ENCODE data around the gene SLC7A8.
"Not testable (repeated sequence)": the region's sequence is repeated elsewhere in the genome, so short reads cannot be mapped to it uniquely, and the experiment has no call there.

The SLC7A8 gene

GRCh38 chr14:23113431-23114119, 69.9 kb downstream of the SLC7A8 start:
- no peak overlapping the region for H3K4me3 ChIP-seq (ENCODE audit: low read depth, low read length)
- no peaks in the 10 kb centered on the region for H3K36me3 ChIP-seq (replicated peaks)
- H3K27me3 ChIP-seq (replicated peaks): peaks cover 4% of the 10 kb centered on the region
- TF ChIP-seq CTCF (IDR thresholded peaks at IDR 0.05; ENCODE audit: low read depth, low read length, missing control alignments): no peak
- H3K27ac ChIP-seq: no peak overlapping the region
- in situ Hi-C loops (cut with HindIII; ENCODE audit: low pct_ligation_motif_present, low sequenced_read_pairs): no loop called here
- no peak for DNase-seq

GRCh38 chr14:23112359-23113178, 70.9 kb downstream of the SLC7A8 start:
- H3K27me3 ChIP-seq (replicated peaks): peaks cover 4% of the 10 kb centered on the region
- no peak overlapping the region for H3K4me3 ChIP-seq (ENCODE audit: low read depth, low read length)
- H3K27ac ChIP-seq: no peak overlapping the region
- H3K36me3 ChIP-seq (replicated peaks): no peaks in the 10 kb centered on the region
- in situ Hi-C loops (cut with HindIII; ENCODE audit: low pct_ligation_motif_present, low sequenced_read_pairs): no loop called here
- TF ChIP-seq CTCF (IDR thresholded peaks at IDR 0.05; ENCODE audit: low read depth, low read length, missing control alignments): no peak
- DNase-seq: no peak

- TF ChIP-seq CTCF (IDR thresholded peaks at IDR 0.05; ENCODE audit: low read depth, low read length, missing control alignments): no peak
- H3K27ac ChIP-seq: no peak overlapping the region
- no peaks in the 10 kb centered on the region for H3K36me3 ChIP-seq (replicated peaks)
- no peak overlapping the region for H3K4me3 ChIP-seq (ENCODE audit: low read depth, low read length)
- H3K27me3 ChIP-seq (replicated peaks): peaks cover 4% of the 10 kb centered on the region
- no peak for DNase-seq
- in situ Hi-C loops (cut with HindIII; ENCODE audit: low pct_ligation_motif_present, low sequenced_read_pairs): no loop called here
Measured at GRCh38 chr14:23110579-23111365, 72.7 kb downstream of the SLC7A8 start.

- in situ Hi-C loops (cut with HindIII; ENCODE audit: low pct_ligation_motif_present, low sequenced_read_pairs): no loop called here
- DNase-seq: no peak
- peaks cover 4% of the 10 kb centered on the region for H3K27me3 ChIP-seq (replicated peaks)
- no peak for TF ChIP-seq CTCF (IDR thresholded peaks at IDR 0.05; ENCODE audit: low read depth, low read length, missing control alignments)
- no peak overlapping the region for H3K27ac ChIP-seq
- no peaks in the 10 kb centered on the region for H3K36me3 ChIP-seq (replicated peaks)
- H3K4me3 ChIP-seq (ENCODE audit: low read depth, low read length): no peak overlapping the region
Measured at GRCh38 chr14:23109769-23110168, 73.7 kb downstream of the SLC7A8 start.

- DNase-seq; in situ Hi-C loops (cut with HindIII; ENCODE audit: low pct_ligation_motif_present, low sequenced_read_pairs); H3K27me3 ChIP-seq (replicated peaks); H3K4me3 ChIP-seq (ENCODE audit: low read depth, low read length); H3K36me3 ChIP-seq (replicated peaks); H3K27ac ChIP-seq: not testable (repeated sequence)
Measured at GRCh38 chr14:23108169-23108568, 75.3 kb downstream of the SLC7A8 start.

- in situ Hi-C loops (cut with HindIII; ENCODE audit: low pct_ligation_motif_present, low sequenced_read_pairs); H3K4me3 ChIP-seq (ENCODE audit: low read depth, low read length); H3K27me3 ChIP-seq (replicated peaks); H3K27ac ChIP-seq; H3K36me3 ChIP-seq (replicated peaks); DNase-seq: not testable (repeated sequence)
Measured at GRCh38 chr14:23107620-23108019, 75.8 kb downstream of the SLC7A8 start.
